HEK293 (cell line): ENCODE measurements around the gene MTLN.

Experiments used
- CTCF ChIA-PET: fragments of 350-600 bp; formaldehyde crosslinking; extraction: SDS; loops from one replicate; lab custom pipeline; 2021; ENCODE audit warnings: antibody characterized with exemption; lab: Yijun Ruan, JAX
- POLR2A ChIA-PET: fragments of 300-600 bp; formaldehyde crosslinking; extraction: SDS; loops from one replicate; lab custom pipeline; 2020; ENCODE audit warnings: antibody characterized with exemption, inconsistent platforms; lab: Yijun Ruan, JAX
- H3K27ac ChIP-seq: fragments of 200-500 bp; sonication (Bioruptor generic); 2 replicates; pipeline ENCODE4 v1.5.1; 2014; ENCODE audit warnings: low read depth, low read length, control low read depth, inconsistent platforms; ENCODE audit errors: extremely low read depth
- H3K36me3 ChIP-seq, 2 experiments: fragments of 200-500 bp in 1 of 2; sonication (Bioruptor generic) in 1 of 2; 1 replicate in 1 of 2; 2 replicates in 1 of 2; pipeline ENCODE4 v1.5.1; 2014 to 2017; ENCODE audit warnings: inconsistent platforms in 2 of 2, low read length in 2 of 2; ENCODE audit not compliant: control insufficient read depth in 2 of 2, insufficient read depth in 1 of 2
- H3K4me1 ChIP-seq: fragments of 200-500 bp; sonication (Bioruptor generic); 2 replicates; pipeline ENCODE4 v1.5.1; 2014; ENCODE audit warnings: mild to moderate bottlenecking, low read length, inconsistent platforms; ENCODE audit not compliant: control insufficient read depth, insufficient read depth
- H3K4me3 ChIP-seq: 2 replicates; pipeline ENCODE4 v1.5.1; 2011; ENCODE audit warnings: low read depth, mild to moderate bottlenecking, control low read depth, low read length, moderate library complexity
- H3K9me3 ChIP-seq: fragments of 200-500 bp; sonication (Bioruptor generic); 2 replicates; pipeline ENCODE4 v1.5.1; 2014; ENCODE audit warnings: low read depth, low read length, inconsistent platforms; ENCODE audit not compliant: control insufficient read depth, insufficient read depth
- EGR2 ChIP-seq: fragments of 450-650 bp; formaldehyde crosslinking; IDR thresholded peaks from 2 replicates; pipeline ENCODE4 v1.5.1; 2016; ENCODE audit warnings: low read depth, missing biosample characterization, missing genetic modification characterization
- KLF16 ChIP-seq: fragments of 450-650 bp; formaldehyde crosslinking; IDR thresholded peaks from 2 replicates; pipeline ENCODE4 v1.5.1; 2017; ENCODE audit warnings: missing biosample characterization, missing genetic modification characterization
- KLF8 ChIP-seq: fragments of 450-650 bp; formaldehyde crosslinking; IDR thresholded peaks from 2 replicates; pipeline ENCODE4 v1.5.1; 2016; ENCODE audit warnings: missing biosample characterization, missing genetic modification characterization
- RBAK ChIP-seq: fragments of 450-650 bp; formaldehyde crosslinking; IDR thresholded peaks from 2 replicates; pipeline ENCODE4 v1.5.1; 2016; ENCODE audit warnings: missing biosample characterization, missing genetic modification characterization
- SALL2 ChIP-seq: fragments of 450-650 bp; formaldehyde crosslinking; IDR thresholded peaks from 2 replicates; pipeline ENCODE4 v1.5.0; 2017; ENCODE audit warnings: missing biosample characterization, mild to moderate bottlenecking, missing genetic modification characterization, borderline replicate concordance
- TCF7L2 ChIP-seq: IDR thresholded peaks from 2 replicates; pipeline ENCODE4 v1.6.1; 2011; ENCODE audit warnings: low read depth, mild to moderate bottlenecking, inconsistent platforms, low read length, moderate library complexity, borderline replicate concordance
- YY1 ChIP-seq: fragments of 450-650 bp; formaldehyde crosslinking; IDR thresholded peaks from 2 replicates; pipeline ENCODE4 v1.5.1; 2018; ENCODE audit warnings: missing biosample characterization, missing genetic modification characterization
- ZNF169 ChIP-seq: fragments of 450-650 bp; formaldehyde crosslinking; IDR thresholded peaks from 2 replicates; pipeline ENCODE4 v1.5.1; 2016; ENCODE audit warnings: missing biosample characterization, missing genetic modification characterization
- ZNF184 ChIP-seq: fragments of 450-650 bp; IDR thresholded peaks from 2 replicates; pipeline ENCODE4 v1.5.1; 2018; ENCODE audit warnings: missing biosample characterization, mild to moderate bottlenecking, missing genetic modification characterization
- ZNF311 ChIP-seq: fragments of 450-650 bp; formaldehyde crosslinking; IDR thresholded peaks from 2 replicates; pipeline ENCODE4 v1.5.1; 2017; ENCODE audit warnings: missing biosample characterization, missing genetic modification characterization, borderline replicate concordance
- ZNF335 ChIP-seq: fragments of 450-650 bp; formaldehyde crosslinking; conservative IDR thresholded peaks from 2 replicates; pipeline ENCODE4 v1.5.1; 2016; ENCODE audit warnings: missing biosample characterization, missing genetic modification characterization
- ZNF426 ChIP-seq: fragments of 450-650 bp; formaldehyde crosslinking; IDR thresholded peaks from 2 replicates; pipeline ENCODE4 v1.5.1; 2017; ENCODE audit warnings: missing biosample characterization, missing genetic modification characterization, mild to moderate bottlenecking, inconsistent platforms, moderate library complexity
- ZNF501 ChIP-seq: fragments of 450-650 bp; formaldehyde crosslinking; IDR thresholded peaks from 2 replicates; pipeline ENCODE4 v1.5.1; 2016; ENCODE audit warnings: missing biosample characterization, missing genetic modification characterization
- ZNF529 ChIP-seq: fragments of 450-650 bp; formaldehyde crosslinking; IDR thresholded peaks from 2 replicates; pipeline ENCODE4 v1.5.1; 2017; ENCODE audit warnings: missing genetic modification characterization, missing biosample characterization; ENCODE audit not compliant: insufficient replicate concordance
- ZNF549 ChIP-seq: fragments of 450-650 bp; IDR thresholded peaks from 2 replicates; pipeline ENCODE4 v1.5.1; 2018; ENCODE audit warnings: missing biosample characterization, missing genetic modification characterization, mild to moderate bottlenecking, inconsistent platforms, moderate library complexity
- ZNF596 ChIP-seq: fragments of 450-650 bp; IDR thresholded peaks from 2 replicates; pipeline ENCODE4 v1.5.0; 2018; ENCODE audit warnings: missing biosample characterization, mild to moderate bottlenecking, missing genetic modification characterization, moderate library complexity
- ZNF626 ChIP-seq: fragments of 450-650 bp; sonication (Bioruptor Pico); formaldehyde crosslinking; IDR thresholded peaks from 2 replicates; pipeline ENCODE4 v1.5.1; 2018; ENCODE audit warnings: missing biosample characterization, missing genetic modification characterization, inconsistent platforms
- ZNF629 ChIP-seq: fragments of 450-650 bp; formaldehyde crosslinking; IDR thresholded peaks from 2 replicates; pipeline ENCODE4 v1.5.1; 2017; ENCODE audit warnings: missing biosample characterization, missing genetic modification characterization
- ZNF791 ChIP-seq: fragments of 450-650 bp; formaldehyde crosslinking; IDR thresholded peaks from 2 replicates; pipeline ENCODE4 v1.5.1; 2016; ENCODE audit warnings: missing biosample characterization, missing genetic modification characterization
- ZNF843 ChIP-seq: fragments of 450-650 bp; formaldehyde crosslinking; IDR thresholded peaks from 2 replicates; pipeline ENCODE4 v1.5.1; 2016; ENCODE audit warnings: missing biosample characterization, missing genetic modification characterization
- ZSCAN16 ChIP-seq: fragments of 450-650 bp; formaldehyde crosslinking; IDR thresholded peaks from 2 replicates; pipeline ENCODE4 v1.5.1; 2016; ENCODE audit warnings: missing biosample characterization, missing genetic modification characterization
- TF ChIP-seq, protein P1 (sequence below): fragments of 450-650 bp; formaldehyde crosslinking; IDR thresholded peaks from 2 replicates; pipeline ENCODE4 v1.5.1; 2016; ENCODE audit warnings: missing biosample characterization, missing genetic modification characterization
- TF ChIP-seq, protein P2 (sequence below): fragments of 450-650 bp; formaldehyde crosslinking; IDR thresholded peaks from 2 replicates; pipeline ENCODE4 v1.5.1; 2016; ENCODE audit warnings: missing biosample characterization, missing genetic modification characterization
- TF ChIP-seq, protein P3 (sequence below): IDR thresholded peaks from 2 replicates; pipeline ENCODE4 v1.6.1; 2011; ENCODE audit warnings: mild to moderate bottlenecking, low read depth, low read length, borderline replicate concordance
- TF ChIP-seq, protein P4 (sequence below): fragments of 450-650 bp; formaldehyde crosslinking; IDR thresholded peaks from 2 replicates; pipeline ENCODE4 v1.5.1; 2017; ENCODE audit warnings: missing biosample characterization, missing genetic modification characterization
- TF ChIP-seq, protein P5 (sequence below): fragments of 450-650 bp; formaldehyde crosslinking; IDR thresholded peaks from 2 replicates; pipeline ENCODE4 v1.5.1; 2016; ENCODE audit warnings: missing biosample characterization, missing genetic modification characterization
- TF ChIP-seq, protein P6 (sequence below): fragments of 450-650 bp; formaldehyde crosslinking; IDR thresholded peaks from 2 replicates; pipeline ENCODE4 v1.5.1; 2017; ENCODE audit warnings: missing biosample characterization, missing genetic modification characterization

MTLN gene

DNA sequence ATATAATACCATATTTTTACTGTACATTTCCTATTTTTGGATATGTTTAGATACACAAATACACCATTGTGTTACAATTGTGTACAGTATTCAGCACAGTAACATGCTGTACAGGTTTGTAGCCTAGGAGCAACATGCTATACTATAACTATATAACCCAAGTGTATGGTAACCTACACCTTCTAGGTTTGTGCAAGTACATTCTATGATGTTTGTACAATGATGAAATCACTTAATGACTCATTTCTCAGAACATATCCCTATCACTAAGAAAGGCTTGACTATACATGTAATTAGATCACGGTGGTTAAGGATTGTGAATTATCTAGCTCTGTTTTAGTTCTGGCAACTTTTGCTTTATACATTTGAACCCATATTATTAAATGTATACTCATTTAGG, 38.8 kb downstream of the MTLN start (continued):
- TF ChIP-seq, protein P1, sequence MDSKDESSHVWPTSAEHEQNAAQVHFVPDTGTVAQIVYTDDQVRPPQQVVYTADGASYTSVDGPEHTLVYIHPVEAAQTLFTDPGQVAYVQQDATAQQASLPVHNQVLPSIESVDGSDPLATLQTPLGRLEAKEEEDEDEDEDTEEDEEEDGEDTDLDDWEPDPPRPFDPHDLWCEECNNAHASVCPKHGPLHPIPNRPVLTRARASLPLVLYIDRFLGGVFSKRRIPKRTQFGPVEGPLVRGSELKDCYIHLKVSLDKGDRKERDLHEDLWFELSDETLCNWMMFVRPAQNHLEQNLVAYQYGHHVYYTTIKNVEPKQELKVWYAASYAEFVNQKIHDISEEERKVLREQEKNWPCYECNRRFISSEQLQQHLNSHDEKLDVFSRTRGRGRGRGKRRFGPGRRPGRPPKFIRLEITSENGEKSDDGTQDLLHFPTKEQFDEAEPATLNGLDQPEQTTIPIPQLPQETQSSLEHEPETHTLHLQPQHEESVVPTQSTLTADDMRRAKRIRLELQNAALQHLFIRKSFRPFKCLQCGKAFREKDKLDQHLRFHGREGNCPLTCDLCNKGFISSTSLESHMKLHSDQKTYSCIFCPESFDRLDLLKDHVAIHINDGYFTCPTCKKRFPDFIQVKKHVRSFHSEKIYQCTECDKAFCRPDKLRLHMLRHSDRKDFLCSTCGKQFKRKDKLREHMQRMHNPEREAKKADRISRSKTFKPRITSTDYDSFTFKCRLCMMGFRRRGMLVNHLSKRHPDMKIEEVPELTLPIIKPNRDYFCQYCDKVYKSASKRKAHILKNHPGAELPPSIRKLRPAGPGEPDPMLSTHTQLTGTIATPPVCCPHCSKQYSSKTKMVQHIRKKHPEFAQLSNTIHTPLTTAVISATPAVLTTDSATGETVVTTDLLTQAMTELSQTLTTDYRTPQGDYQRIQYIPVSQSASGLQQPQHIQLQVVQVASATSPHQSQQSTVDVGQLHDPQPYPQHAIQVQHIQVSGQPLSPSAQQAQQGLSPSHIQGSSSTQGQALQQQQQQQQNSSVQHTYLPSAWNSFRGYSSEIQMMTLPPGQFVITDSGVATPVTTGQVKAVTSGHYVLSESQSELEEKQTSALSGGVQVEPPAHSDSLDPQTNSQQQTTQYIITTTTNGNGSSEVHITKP (tag by site-specific recombination), result no peak
- TF ChIP-seq, all 188 proteins: peak for 12

DNA sequence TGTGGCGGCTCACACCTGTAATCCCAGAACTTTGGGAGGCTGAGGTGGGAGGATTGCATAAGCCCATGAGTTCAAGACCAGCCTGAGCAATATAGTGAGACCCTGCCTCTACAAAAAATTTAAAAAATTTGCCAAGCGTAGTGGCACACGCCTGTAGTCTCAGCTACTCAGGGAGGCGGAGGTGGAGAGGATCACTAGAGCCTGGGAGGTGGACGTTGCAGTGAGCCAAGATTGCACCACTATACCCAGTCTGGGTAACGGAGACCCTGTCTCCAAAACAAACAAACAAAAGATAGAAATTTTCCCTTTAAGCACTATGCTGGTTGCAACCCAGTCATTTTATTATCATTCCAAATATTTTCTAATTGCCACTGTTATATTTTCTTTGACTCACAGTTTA, 39.8 kb downstream of the MTLN start:
- H3K4me1 ChIP-seq, result no peaks in the 10 kb centered on the region

DNA sequence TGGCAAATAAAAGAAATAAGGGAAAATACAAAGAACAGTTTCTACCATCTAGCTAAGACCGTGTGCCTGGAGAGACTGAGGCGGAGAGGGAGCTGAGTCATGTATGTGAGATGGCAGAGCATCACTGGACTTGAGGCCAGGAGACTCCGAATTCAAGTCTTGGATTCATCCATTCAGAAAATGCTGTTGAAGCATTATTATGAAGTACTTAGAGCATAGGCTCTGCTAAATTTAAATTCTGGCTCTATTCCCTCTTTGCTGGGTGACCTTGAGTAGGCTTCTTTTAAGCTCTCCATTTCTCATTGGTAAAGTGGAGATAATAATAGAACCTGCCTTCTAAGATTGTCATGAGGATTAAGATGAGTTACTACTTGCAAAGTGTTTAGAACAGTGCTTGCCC, 42.2 kb downstream of the MTLN start:
- ChIA-PET POLR2A (no interaction called here), CTCF (interaction anchor here (0.7 to 1.7 kb wide), 3 partner anchors 8 to 13 kb away, joined by 3 to 12 read pairs (median 3); no protein-coding TSS in a partner anchor)
- no peak overlapping the region for H3K27ac ChIP-seq
- H3K4me3 ChIP-seq, result no peak overlapping the region
- H3K4me1 ChIP-seq, result no peaks in the 10 kb centered on the region
- TF ChIP-seq ZNF549 (tag by site-specific recombination) (no peak), ZNF596 (tag by site-specific recombination) (no peak), EGR2 (tag by site-specific recombination) (no peak), KLF8 (tag by site-specific recombination) (no peak), ZNF626 (tag by site-specific recombination) (no peak), ZNF335 (no peak), ZSCAN16 (tag by site-specific recombination) (no peak)
- TF ChIP-seq, protein P2, sequence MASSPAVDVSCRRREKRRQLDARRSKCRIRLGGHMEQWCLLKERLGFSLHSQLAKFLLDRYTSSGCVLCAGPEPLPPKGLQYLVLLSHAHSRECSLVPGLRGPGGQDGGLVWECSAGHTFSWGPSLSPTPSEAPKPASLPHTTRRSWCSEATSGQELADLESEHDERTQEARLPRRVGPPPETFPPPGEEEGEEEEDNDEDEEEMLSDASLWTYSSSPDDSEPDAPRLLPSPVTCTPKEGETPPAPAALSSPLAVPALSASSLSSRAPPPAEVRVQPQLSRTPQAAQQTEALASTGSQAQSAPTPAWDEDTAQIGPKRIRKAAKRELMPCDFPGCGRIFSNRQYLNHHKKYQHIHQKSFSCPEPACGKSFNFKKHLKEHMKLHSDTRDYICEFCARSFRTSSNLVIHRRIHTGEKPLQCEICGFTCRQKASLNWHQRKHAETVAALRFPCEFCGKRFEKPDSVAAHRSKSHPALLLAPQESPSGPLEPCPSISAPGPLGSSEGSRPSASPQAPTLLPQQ, result no peak
- TF ChIP-seq, protein P3, sequence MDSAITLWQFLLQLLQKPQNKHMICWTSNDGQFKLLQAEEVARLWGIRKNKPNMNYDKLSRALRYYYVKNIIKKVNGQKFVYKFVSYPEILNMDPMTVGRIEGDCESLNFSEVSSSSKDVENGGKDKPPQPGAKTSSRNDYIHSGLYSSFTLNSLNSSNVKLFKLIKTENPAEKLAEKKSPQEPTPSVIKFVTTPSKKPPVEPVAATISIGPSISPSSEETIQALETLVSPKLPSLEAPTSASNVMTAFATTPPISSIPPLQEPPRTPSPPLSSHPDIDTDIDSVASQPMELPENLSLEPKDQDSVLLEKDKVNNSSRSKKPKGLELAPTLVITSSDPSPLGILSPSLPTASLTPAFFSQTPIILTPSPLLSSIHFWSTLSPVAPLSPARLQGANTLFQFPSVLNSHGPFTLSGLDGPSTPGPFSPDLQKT, result no peak
- TF ChIP-seq, protein P4, sequence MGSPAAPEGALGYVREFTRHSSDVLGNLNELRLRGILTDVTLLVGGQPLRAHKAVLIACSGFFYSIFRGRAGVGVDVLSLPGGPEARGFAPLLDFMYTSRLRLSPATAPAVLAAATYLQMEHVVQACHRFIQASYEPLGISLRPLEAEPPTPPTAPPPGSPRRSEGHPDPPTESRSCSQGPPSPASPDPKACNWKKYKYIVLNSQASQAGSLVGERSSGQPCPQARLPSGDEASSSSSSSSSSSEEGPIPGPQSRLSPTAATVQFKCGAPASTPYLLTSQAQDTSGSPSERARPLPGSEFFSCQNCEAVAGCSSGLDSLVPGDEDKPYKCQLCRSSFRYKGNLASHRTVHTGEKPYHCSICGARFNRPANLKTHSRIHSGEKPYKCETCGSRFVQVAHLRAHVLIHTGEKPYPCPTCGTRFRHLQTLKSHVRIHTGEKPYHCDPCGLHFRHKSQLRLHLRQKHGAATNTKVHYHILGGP, result no peak
- TF ChIP-seq, protein P5, sequence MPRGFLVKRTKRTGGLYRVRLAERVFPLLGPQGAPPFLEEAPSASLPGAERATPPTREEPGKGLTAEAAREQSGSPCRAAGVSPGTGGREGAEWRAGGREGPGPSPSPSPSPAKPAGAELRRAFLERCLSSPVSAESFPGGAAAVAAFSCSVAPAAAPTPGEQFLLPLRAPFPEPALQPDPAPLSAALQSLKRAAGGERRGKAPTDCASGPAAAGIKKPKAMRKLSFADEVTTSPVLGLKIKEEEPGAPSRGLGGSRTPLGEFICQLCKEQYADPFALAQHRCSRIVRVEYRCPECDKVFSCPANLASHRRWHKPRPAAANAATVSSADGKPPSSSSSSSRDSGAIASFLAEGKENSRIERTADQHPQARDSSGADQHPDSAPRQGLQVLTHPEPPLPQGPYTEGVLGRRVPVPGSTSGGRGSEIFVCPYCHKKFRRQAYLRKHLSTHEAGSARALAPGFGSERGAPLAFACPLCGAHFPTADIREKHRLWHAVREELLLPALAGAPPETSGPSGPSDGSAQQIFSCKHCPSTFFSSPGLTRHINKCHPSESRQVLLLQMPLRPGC (tag by site-specific recombination), result no peak
- H3K36me3 ChIP-seq, result no peaks in the 10 kb centered on the region
- no peaks in the 10 kb centered on the region for H3K9me3 ChIP-seq

More for the DNA sequence above, 39.8 kb downstream of the MTLN start:
- no peak for TF ChIP-seq ZNF311 (tag by site-specific recombination)
- no peak for TF ChIP-seq ZNF791 (tag by site-specific recombination)
- TF ChIP-seq ZNF501 (tag by site-specific recombination), result no peak
- no peak for TF ChIP-seq SALL2
- TF ChIP-seq ZNF529 (tag by site-specific recombination), result no peak
- no peak for TF ChIP-seq TCF7L2
- TF ChIP-seq ZNF169 (tag by site-specific recombination), result no peak
- no peak for TF ChIP-seq KLF16 (tag by site-specific recombination)
- no peak for TF ChIP-seq ZNF426 (tag by site-specific recombination)
- no peak for TF ChIP-seq ZNF843
- TF ChIP-seq, protein P6, sequence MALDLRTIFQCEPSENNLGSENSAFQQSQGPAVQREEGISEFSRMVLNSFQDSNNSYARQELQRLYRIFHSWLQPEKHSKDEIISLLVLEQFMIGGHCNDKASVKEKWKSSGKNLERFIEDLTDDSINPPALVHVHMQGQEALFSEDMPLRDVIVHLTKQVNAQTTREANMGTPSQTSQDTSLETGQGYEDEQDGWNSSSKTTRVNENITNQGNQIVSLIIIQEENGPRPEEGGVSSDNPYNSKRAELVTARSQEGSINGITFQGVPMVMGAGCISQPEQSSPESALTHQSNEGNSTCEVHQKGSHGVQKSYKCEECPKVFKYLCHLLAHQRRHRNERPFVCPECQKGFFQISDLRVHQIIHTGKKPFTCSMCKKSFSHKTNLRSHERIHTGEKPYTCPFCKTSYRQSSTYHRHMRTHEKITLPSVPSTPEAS (tag by site-specific recombination), result no peak
- no peak for TF ChIP-seq ZNF629 (tag by site-specific recombination)
- TF ChIP-seq YY1 (tag by site-specific recombination), result no peak
- TF ChIP-seq ZNF184, result no peak
- TF ChIP-seq RBAK, result no peak
- H3K27ac ChIP-seq, result no peak overlapping the region
- H3K9me3 ChIP-seq, result no peaks in the 10 kb centered on the region
- POLR2A ChIA-PET, result no interaction called here
- no peaks in the 10 kb centered on the region for H3K36me3 ChIP-seq
- H3K4me3 ChIP-seq, result no peak overlapping the region
- CTCF ChIA-PET, result no interaction called here
